Measurements from ENCODE around the gene QDPR. TPM values are rescaled to one million over a fixed set of nuclear protein-coding genes. Genes with fewer than 3 reads are reported as not detected.

Gene QDPR
- total RNA-seq, 1 donor from 2014 or later, result 53.6 TPM

DNA sequence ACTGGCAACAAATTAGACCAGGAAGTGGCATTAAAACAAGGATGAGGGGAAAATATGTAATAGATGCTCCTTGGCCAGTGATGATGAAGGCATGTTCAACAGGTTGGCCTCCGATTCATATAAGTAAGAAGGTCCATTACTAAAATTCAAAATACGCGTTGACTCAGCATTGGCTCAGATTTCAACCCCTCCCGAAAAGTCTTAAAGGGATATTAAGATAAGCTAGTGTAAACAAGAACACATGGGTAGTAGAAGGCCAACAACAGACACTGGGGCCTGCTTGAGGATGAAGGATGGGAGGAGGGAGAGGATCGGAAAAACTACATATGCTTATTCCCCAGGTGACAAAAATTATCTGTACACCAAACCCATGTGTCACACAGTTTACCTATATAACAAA lies 46.0 kb upstream of the QDPR start:
- H3K9me3 Mint-ChIP-seq (ENCODE audit: unreplicated experiment), result no peaks in the 10 kb centered on the region

GRCh38 chr4:17556498-17556897 lies 44.6 kb upstream of the QDPR start:
- peaks cover 4% of the 10 kb centered on the region for H3K4me1 Mint-ChIP-seq (ENCODE audit: low read depth, unreplicated experiment)
- no peaks in the 10 kb centered on the region for H3K9me3 ChIP-seq (ENCODE audit: insufficient read depth, low read depth, low read length)
- FAIRE-seq, result no peak

More for the DNA sequence above, 46.0 kb upstream of the QDPR start:
- H3K4me1 Mint-ChIP-seq (ENCODE audit: low read depth, unreplicated experiment), result peaks cover 8% of the 10 kb centered on the region
- H3K27me3 ChIP-seq (ENCODE audit: insufficient read depth, low read length), result peaks cover 5% of the 10 kb centered on the region
- no peak overlapping the region for H2AFZ ChIP-seq (ENCODE audit: low read depth, low read length)
- FAIRE-seq, result no peak
- H3K4me3 Mint-ChIP-seq (ENCODE audit: unreplicated experiment), result no peak overlapping the region
- peaks cover 9% of the 10 kb centered on the region for H3K4me1 ChIP-seq (ENCODE audit: insufficient read depth, low read length)
- no peaks in the 10 kb centered on the region for H3K79me2 ChIP-seq (ENCODE audit: insufficient read depth, low read length)
- TF ChIP-seq EZH2 (IDR thresholded peaks at IDR 0.05; ENCODE audit: insufficient read depth, low read length) (no peak), CTCF (IDR thresholded peaks at IDR 0.05; ENCODE audit: insufficient read depth, low read depth, low read length) (no peak)
- no peaks in the 10 kb centered on the region for H3K36me3 Mint-ChIP-seq (ENCODE audit: low read depth, unreplicated experiment)
- H3K27me3 Mint-ChIP-seq (ENCODE audit: low read depth, unreplicated experiment), result no peaks in the 10 kb centered on the region
- no peaks in the 10 kb centered on the region for H4K20me1 ChIP-seq (ENCODE audit: insufficient read depth, low read length)
- no peak overlapping the region for H3K27ac ChIP-seq (ENCODE audit: low read depth, low read length)
- no peaks in the 10 kb centered on the region for H3K36me3 ChIP-seq (ENCODE audit: insufficient read depth, low read length)
- H3K4me2 ChIP-seq (ENCODE audit: low read length), result no peak overlapping the region
- H3K27ac Mint-ChIP-seq (ENCODE audit: unreplicated experiment), result no peak overlapping the region
- DNase-seq (ENCODE audit: low read depth), result no peak
- H3K9me3 ChIP-seq (ENCODE audit: insufficient read depth, low read depth, low read length), result no peaks in the 10 kb centered on the region
- H3K9ac ChIP-seq (ENCODE audit: low read length), result no peak overlapping the region
- no peak overlapping the region for H3K4me3 ChIP-seq (ENCODE audit: insufficient read depth, low read depth, low read length)

More at GRCh38 chr4:17556498-17556897, 44.6 kb upstream of the QDPR start:
- Histone ChIP-seq H3K4me2 (ENCODE audit: low read length) (no peak overlapping the region), H4K20me1 (ENCODE audit: insufficient read depth, low read length) (no peaks in the 10 kb centered on the region), H3K79me2 (ENCODE audit: insufficient read depth, low read length) (no peaks in the 10 kb centered on the region), H3K36me3 (ENCODE audit: insufficient read depth, low read length) (no peaks in the 10 kb centered on the region), H3K4me3 (ENCODE audit: insufficient read depth, low read depth, low read length) (no peak overlapping the region), H3K9ac (ENCODE audit: low read length) (no peak overlapping the region), H3K27ac (ENCODE audit: low read depth, low read length) (no peak overlapping the region), H3K27me3 (ENCODE audit: insufficient read depth, low read length) (peaks cover 8% of the 10 kb centered on the region), H2AFZ (ENCODE audit: low read depth, low read length) (no peak overlapping the region), H3K4me1 (ENCODE audit: insufficient read depth, low read length) (peaks cover 4% of the 10 kb centered on the region)
- Mint-ChIP-seq H3K9me3 (ENCODE audit: unreplicated experiment) (no peaks in the 10 kb centered on the region), H3K27ac (ENCODE audit: unreplicated experiment) (no peak overlapping the region), H3K36me3 (ENCODE audit: low read depth, unreplicated experiment) (no peaks in the 10 kb centered on the region), H3K27me3 (ENCODE audit: low read depth, unreplicated experiment) (no peaks in the 10 kb centered on the region), H3K4me3 (ENCODE audit: unreplicated experiment) (no peak overlapping the region)
- DNase-seq (ENCODE audit: low read depth), result no peak
- no peak for TF ChIP-seq CTCF (IDR thresholded peaks at IDR 0.05; ENCODE audit: insufficient read depth, low read depth, low read length)
- no peak for TF ChIP-seq EZH2 (IDR thresholded peaks at IDR 0.05; ENCODE audit: insufficient read depth, low read length)

Data from astrocyte (in vitro differentiated cells and primary cell).